Measurements from ENCODE around the gene LRP11.

Gene LRP11

DNA sequence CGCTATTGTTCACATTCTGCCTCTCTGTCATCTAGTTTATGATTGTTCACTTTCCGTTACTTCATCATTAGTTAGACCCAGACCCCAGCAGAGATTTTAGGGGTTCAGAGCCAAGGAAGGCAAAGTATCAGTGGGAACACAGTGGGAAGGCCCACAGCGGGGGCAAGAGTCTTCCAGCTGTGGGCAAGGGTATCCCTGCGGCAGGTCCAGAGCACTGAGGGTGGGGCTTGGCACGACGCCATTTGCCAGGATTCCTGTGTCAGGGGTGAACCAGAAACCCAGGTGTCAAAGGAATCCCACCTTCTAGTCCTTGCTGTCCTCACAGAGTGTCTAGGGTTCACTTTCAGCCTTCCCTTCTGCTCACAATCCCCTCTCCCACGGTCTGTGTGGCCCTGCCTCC, 20.5 kb upstream of the LRP11 start:
- H3K9me3 ChIP-seq (ENCODE audit: control insufficient read depth, low read depth, low read length): no peaks in the 10 kb centered on the region
- H3K27me3 ChIP-seq (ENCODE audit: control insufficient read depth, insufficient read depth, low read length): peaks cover 7% of the 10 kb centered on the region
- H3K36me3 ChIP-seq (ENCODE audit: control insufficient read depth, low read depth, low read length): no peaks in the 10 kb centered on the region
- H3K27ac ChIP-seq (ENCODE audit: low read length): no peak overlapping the region
- no peak overlapping the region for H3K9ac ChIP-seq (ENCODE audit: low read length)
- no peak overlapping the region for H3K4me3 ChIP-seq (ENCODE audit: low read length)
- no peaks in the 10 kb centered on the region for H3K4me1 ChIP-seq (ENCODE audit: control insufficient read depth, low read depth, low read length)

- Histone ChIP-seq H3K27ac (ENCODE audit: low read length) (no peak overlapping the region), H3K36me3 (ENCODE audit: control insufficient read depth, low read depth, low read length) (no peaks in the 10 kb centered on the region), H3K4me3 (ENCODE audit: low read length) (no peak overlapping the region), H3K27me3 (ENCODE audit: control insufficient read depth, insufficient read depth, low read length) (peaks cover 7% of the 10 kb centered on the region), H3K9ac (ENCODE audit: low read length) (no peak overlapping the region), H3K4me1 (ENCODE audit: control insufficient read depth, low read depth, low read length) (no peaks in the 10 kb centered on the region), H3K9me3 (ENCODE audit: control insufficient read depth, low read depth, low read length) (no peaks in the 10 kb centered on the region)
Measured at GRCh38 chr6:149884215-149884614, 20.1 kb upstream of the LRP11 start.

- no peak overlapping the region for H3K27ac ChIP-seq (ENCODE audit: low read length)
- no peaks in the 10 kb centered on the region for H3K36me3 ChIP-seq (ENCODE audit: control insufficient read depth, low read depth, low read length)
Measured at GRCh38 chr6:149881860-149882259, 17.7 kb upstream of the LRP11 start.

DNA sequence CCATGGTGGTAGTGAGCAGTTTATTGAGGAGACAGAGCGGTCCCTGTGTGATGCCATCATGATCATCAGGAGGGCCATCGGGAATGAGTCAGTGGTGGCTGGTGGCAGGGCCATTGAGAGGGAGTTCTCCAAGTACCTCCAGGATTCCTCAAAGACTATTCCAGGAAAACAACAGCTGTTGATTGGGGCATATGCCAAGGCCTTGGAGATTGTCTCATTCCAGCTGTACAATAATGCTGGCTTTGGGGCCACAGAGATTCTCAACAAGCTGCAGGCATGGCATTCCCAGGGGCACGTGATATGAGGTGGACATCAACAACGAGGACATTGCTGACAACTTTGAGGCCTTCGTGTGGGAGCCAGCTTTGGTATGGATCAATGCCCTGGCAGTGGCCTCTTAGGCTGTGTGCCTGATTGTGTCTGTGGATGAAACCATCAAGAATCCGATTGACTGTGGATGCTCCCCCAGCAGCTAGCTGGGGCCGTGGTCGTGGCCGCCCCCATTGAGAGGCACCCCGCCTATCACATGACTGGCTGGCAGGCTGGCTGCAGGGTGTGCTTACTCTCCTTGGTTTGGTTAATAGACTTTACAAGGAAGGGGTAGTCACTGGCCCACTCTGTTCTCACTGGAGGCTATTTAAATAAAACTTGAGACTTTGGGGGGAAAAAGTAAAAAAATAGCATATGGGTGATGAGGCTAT, 17.1 kb upstream of the LRP11 start:
- H3K36me3 ChIP-seq (ENCODE audit: control insufficient read depth, low read depth, low read length): no peaks in the 10 kb centered on the region
- no peak overlapping the region for H3K27ac ChIP-seq (ENCODE audit: low read length)
- H3K4me1 ChIP-seq (ENCODE audit: control insufficient read depth, low read depth, low read length): no peaks in the 10 kb centered on the region
- H3K27me3 ChIP-seq (ENCODE audit: control insufficient read depth, insufficient read depth, low read length): peaks cover 7% of the 10 kb centered on the region
- H3K4me3 ChIP-seq (ENCODE audit: low read length): no peak overlapping the region
- H3K9ac ChIP-seq (ENCODE audit: low read length): no peak overlapping the region
- H3K9me3 ChIP-seq (ENCODE audit: control insufficient read depth, low read depth, low read length): no peaks in the 10 kb centered on the region

More at GRCh38 chr6:149881860-149882259, 17.7 kb upstream of the LRP11 start:
- Histone ChIP-seq H3K4me1 (ENCODE audit: control insufficient read depth, low read depth, low read length) (no peaks in the 10 kb centered on the region), H3K27me3 (ENCODE audit: control insufficient read depth, insufficient read depth, low read length) (peaks cover 7% of the 10 kb centered on the region), H3K9me3 (ENCODE audit: control insufficient read depth, low read depth, low read length) (no peaks in the 10 kb centered on the region), H3K4me3 (ENCODE audit: low read length) (no peak overlapping the region), H3K9ac (ENCODE audit: low read length) (no peak overlapping the region)

GRCh38 chr6:149877659-149878058, 13.5 kb upstream of the LRP11 start:
- H3K27ac ChIP-seq (ENCODE audit: low read length): no peak overlapping the region
- H3K4me1 ChIP-seq (ENCODE audit: control insufficient read depth, low read depth, low read length): no peaks in the 10 kb centered on the region
- H3K36me3 ChIP-seq (ENCODE audit: control insufficient read depth, low read depth, low read length): no peaks in the 10 kb centered on the region
- no peaks in the 10 kb centered on the region for H3K27me3 ChIP-seq (ENCODE audit: control insufficient read depth, insufficient read depth, low read length)
- no peaks in the 10 kb centered on the region for H3K9me3 ChIP-seq (ENCODE audit: control insufficient read depth, low read depth, low read length)
- H3K9ac ChIP-seq (ENCODE audit: low read length): no peak overlapping the region
- H3K4me3 ChIP-seq (ENCODE audit: low read length): no peak overlapping the region

- Histone ChIP-seq H3K27ac (ENCODE audit: low read length) (no peak overlapping the region), H3K9ac (ENCODE audit: low read length) (no peak overlapping the region), H3K36me3 (ENCODE audit: control insufficient read depth, low read depth, low read length) (no peaks in the 10 kb centered on the region), H3K27me3 (ENCODE audit: control insufficient read depth, insufficient read depth, low read length) (no peaks in the 10 kb centered on the region), H3K9me3 (ENCODE audit: control insufficient read depth, low read depth, low read length) (no peaks in the 10 kb centered on the region), H3K4me3 (ENCODE audit: low read length) (no peak overlapping the region), H3K4me1 (ENCODE audit: control insufficient read depth, low read depth, low read length) (no peaks in the 10 kb centered on the region)
Measured at GRCh38 chr6:149876241-149876933, 12.2 kb upstream of the LRP11 start.

- no peak overlapping the region for H3K27ac ChIP-seq (ENCODE audit: low read length)
- no peak overlapping the region for H3K4me3 ChIP-seq (ENCODE audit: low read length)
- no peaks in the 10 kb centered on the region for H3K27me3 ChIP-seq (ENCODE audit: control insufficient read depth, insufficient read depth, low read length)
- peaks cover 10% of the 10 kb centered on the region for H3K4me1 ChIP-seq (ENCODE audit: control insufficient read depth, low read depth, low read length)
- no peaks in the 10 kb centered on the region for H3K36me3 ChIP-seq (ENCODE audit: control insufficient read depth, low read depth, low read length)
- H3K9ac ChIP-seq (ENCODE audit: low read length): no peak overlapping the region
- no peaks in the 10 kb centered on the region for H3K9me3 ChIP-seq (ENCODE audit: control insufficient read depth, low read depth, low read length)
Measured at GRCh38 chr6:149872233-149872632, 8.1 kb upstream of the LRP11 start.

DNA sequence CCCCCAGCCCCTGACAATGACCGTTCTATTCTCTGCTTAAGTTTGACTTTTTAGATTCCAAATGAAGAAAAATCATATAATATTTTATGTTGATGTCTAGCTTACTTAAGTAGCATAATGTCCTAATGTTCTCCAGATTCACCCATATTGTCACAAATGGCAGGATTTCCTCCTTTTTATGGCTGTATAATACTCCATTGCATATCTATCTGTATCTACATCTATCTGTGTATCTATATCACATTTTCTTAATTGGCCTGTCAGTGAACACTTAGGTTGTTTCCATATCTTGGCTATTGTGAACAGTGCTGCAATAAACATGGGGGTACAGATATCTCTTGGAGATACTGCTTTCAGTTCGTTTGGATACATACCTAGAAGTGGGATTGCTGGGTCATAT, 7.0 kb upstream of the LRP11 start:
- Histone ChIP-seq H3K27me3 (ENCODE audit: control insufficient read depth, insufficient read depth, low read length) (no peaks in the 10 kb centered on the region), H3K4me1 (ENCODE audit: control insufficient read depth, low read depth, low read length) (peaks cover 10% of the 10 kb centered on the region), H3K4me3 (ENCODE audit: low read length) (no peak overlapping the region), H3K36me3 (ENCODE audit: control insufficient read depth, low read depth, low read length) (no peaks in the 10 kb centered on the region), H3K27ac (ENCODE audit: low read length) (no peak overlapping the region), H3K9me3 (ENCODE audit: control insufficient read depth, low read depth, low read length) (no peaks in the 10 kb centered on the region), H3K9ac (ENCODE audit: low read length) (no peak overlapping the region)

DNA sequence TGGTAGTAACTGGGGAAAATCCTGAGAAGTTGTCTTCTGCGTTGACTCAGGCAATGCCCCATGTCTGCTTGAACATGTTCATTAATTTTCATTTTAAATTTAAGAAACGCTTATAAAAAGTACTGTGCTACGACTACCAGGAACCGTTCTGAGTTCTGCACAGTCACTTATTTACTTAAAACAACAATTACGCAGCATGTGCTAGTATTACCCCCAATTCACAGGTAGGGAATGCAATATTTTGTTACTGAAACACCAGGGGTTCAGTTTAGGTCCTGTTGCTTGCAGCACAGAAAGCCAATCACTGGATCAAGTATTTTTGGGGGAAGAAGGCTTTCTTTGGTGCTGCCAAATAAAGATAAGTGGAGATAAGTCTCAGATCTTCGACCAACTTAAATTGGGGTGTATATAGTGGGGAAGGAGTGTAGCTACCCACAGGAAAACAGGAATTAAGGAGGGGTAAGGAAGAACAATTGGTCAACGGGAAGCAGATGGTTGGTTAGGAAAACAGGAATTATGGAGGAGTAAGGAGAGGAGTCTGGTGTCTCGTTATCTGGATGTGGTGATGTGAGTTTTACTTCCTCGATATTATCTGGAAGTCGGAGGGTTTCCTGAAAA, 5.2 kb upstream of the LRP11 start:
- H3K36me3 ChIP-seq (ENCODE audit: control insufficient read depth, low read depth, low read length): no peaks in the 10 kb centered on the region
- no peak overlapping the region for H3K27ac ChIP-seq (ENCODE audit: low read length)

DNA sequence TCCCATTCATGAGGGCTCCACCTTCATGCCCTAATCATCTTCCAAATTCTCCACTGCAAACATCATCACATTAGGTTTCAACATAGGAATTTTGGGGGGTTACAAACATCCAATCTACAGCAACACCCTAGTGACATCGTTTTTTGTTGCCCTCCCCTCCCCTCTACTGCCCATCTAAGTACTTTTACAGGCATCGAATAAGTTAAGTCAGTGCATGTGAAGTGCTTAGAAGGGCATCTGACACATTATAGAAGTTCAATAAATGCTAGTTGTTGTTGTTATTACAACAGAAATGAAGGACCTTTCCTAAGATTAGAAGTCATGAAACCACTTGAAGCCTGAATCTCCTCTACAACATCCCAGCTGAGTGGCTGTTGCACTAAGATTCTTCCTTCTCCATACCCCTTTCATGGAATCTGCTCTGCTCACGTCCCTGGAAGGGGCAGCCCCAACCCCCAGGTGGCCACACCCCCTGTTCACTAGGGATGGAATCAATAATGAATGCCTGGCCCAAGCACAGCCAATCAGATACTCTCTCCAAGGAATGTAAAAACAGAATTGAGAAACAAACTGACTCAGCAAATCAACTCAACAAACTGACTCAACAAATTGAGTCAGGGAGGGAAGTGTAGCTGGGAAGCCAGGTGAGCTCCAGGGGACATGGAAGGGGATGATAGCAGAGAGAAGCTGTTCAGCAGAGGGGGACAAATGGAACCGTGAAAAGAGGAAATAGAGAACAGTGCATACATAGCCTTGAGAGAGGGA, 3.9 kb upstream of the LRP11 start:
- Histone ChIP-seq H3K27ac (ENCODE audit: low read length) (no peak overlapping the region), H3K4me3 (ENCODE audit: low read length) (no peak overlapping the region), H3K4me1 (ENCODE audit: control insufficient read depth, low read depth, low read length) (peaks cover 15% of the 10 kb centered on the region), H3K9ac (ENCODE audit: low read length) (no peak overlapping the region), H3K9me3 (ENCODE audit: control insufficient read depth, low read depth, low read length) (no peaks in the 10 kb centered on the region), H3K27me3 (ENCODE audit: control insufficient read depth, insufficient read depth, low read length) (peaks cover under 1% of the 10 kb centered on the region), H3K36me3 (ENCODE audit: control insufficient read depth, low read depth, low read length) (no peaks in the 10 kb centered on the region)

More for the DNA sequence above, 5.2 kb upstream of the LRP11 start:
- Histone ChIP-seq H3K9me3 (ENCODE audit: control insufficient read depth, low read depth, low read length) (no peaks in the 10 kb centered on the region), H3K9ac (ENCODE audit: low read length) (no peak overlapping the region), H3K27me3 (ENCODE audit: control insufficient read depth, insufficient read depth, low read length) (no peaks in the 10 kb centered on the region), H3K4me1 (ENCODE audit: control insufficient read depth, low read depth, low read length) (peaks cover 15% of the 10 kb centered on the region), H3K4me3 (ENCODE audit: low read length) (no peak overlapping the region)

Measured in iPS-18a (cell line).